ENCODE measurements around the gene BAG2. TPM values are rescaled to one million over a fixed set of nuclear protein-coding genes. Genes with fewer than 3 reads are reported as not detected.

Gene BAG2
- total RNA-seq, 2 experiments from 2014 or later: 9.6 to 10.3 TPM

DNA sequence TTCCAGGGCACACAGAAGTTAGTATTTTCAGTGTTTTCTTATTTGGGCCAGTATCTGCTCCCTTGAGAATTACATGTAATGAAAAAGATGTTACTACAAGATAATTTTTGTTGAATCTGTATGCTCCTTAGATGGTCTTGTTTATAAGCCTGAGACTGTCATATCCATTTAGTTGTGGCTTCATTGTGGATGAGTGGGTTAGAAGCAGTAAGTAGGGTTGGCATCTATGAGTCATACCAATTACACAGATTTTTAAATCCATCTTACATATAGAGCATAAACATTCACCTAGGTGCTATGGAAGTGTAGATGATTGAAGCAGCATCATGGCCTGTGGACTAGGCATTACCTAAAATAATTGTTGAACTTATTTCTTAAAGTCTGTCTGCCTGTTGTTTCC lies 13.5 kb upstream of the BAG2 start:
- no peak overlapping the region for H3K27ac Mint-ChIP-seq
- peaks cover 42% of the 10 kb centered on the region for H3K36me3 Mint-ChIP-seq
- DNase-seq (no peak), ATAC-seq (peak; percentile 47)
- no peak overlapping the region for H3K4me3 Mint-ChIP-seq
- H3K9me3 Mint-ChIP-seq (ENCODE audit: low read depth): no peaks in the 10 kb centered on the region
- CTCF ChIA-PET: no interaction called here
- H3K27me3 Mint-ChIP-seq: no peaks in the 10 kb centered on the region
- peaks cover 8% of the 10 kb centered on the region for H3K4me1 Mint-ChIP-seq

DNA sequence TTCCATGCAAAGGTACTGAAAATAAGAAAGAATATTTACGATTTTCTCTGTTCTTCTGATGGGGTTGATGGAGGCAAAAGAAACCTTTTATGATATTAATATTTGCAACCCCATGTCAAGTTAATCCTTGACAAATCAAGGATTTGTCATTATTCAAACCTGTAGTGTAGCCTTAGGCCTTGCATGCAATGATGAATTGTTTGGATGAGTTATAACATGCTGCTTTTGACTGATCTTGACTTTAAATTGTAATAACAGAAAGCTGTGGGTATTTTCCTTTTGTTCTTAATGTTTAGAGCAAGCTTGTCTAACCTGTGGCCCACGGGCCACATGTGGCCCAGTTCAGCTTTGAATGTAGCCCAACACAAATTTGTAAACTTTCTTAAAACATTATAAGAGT lies 13.0 kb upstream of the BAG2 start:
- Mint-ChIP-seq H3K4me1 (peaks cover 8% of the 10 kb centered on the region), H3K27ac (no peak overlapping the region), H3K9me3 (ENCODE audit: low read depth) (no peaks in the 10 kb centered on the region), H3K4me3 (no peak overlapping the region), H3K36me3 (peaks cover 42% of the 10 kb centered on the region), H3K27me3 (no peaks in the 10 kb centered on the region)
- ATAC-seq (no peak), DNase-seq (no peak)
- CTCF ChIA-PET: no interaction called here

DNA sequence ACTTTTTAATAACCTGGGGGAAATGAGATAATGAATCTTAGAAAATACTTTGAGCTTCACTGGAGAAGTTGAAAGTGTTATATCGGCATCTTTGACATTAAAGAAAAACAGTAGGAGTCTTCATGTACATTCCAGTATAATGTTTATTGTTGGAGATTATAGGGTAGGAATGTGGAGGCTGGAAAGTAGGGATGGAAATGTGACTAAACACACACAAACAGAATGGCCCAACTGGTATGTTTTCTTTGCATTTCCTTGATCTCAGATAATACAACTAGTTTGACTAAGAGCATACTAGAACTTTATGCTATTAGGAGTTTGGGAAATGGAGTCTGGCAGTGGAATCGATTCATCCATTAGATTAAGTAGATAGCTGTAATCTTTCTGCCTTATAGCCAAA lies 10.1 kb upstream of the BAG2 start:
- Mint-ChIP-seq H3K27ac (no peak overlapping the region), H3K27me3 (no peaks in the 10 kb centered on the region), H3K36me3 (peaks cover 57% of the 10 kb centered on the region), H3K9me3 (ENCODE audit: low read depth) (peaks cover 6% of the 10 kb centered on the region), H3K4me3 (no peak overlapping the region), H3K4me1 (peaks cover 8% of the 10 kb centered on the region)
- CTCF ChIA-PET: no interaction called here
- ATAC-seq: no peak
- no peak for DNase-seq

DNA sequence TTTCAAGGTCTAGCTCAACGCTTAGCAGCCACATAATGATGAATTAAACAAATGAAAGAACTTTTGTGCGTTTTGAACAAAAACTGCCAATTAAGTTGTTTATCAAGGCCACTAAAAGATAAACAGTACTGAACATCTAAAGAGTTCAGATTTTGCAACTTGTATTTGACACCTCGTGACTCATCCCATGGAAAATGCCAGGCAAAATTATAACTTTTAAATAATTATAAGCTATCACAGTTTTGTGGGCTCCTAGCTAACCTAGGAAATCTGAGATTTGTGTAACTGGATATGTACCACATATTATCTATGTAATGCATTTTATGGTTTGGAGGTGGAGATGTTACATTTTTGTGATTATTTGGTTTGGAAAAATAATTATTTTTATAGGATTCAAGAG lies 9.6 kb upstream of the BAG2 start:
- H3K4me1 Mint-ChIP-seq: peaks cover 8% of the 10 kb centered on the region
- DNase-seq (no peak), ATAC-seq (no peak)
- H3K9me3 Mint-ChIP-seq (ENCODE audit: low read depth): peaks cover 6% of the 10 kb centered on the region
- H3K4me3 Mint-ChIP-seq: no peak overlapping the region
- no peaks in the 10 kb centered on the region for H3K27me3 Mint-ChIP-seq
- CTCF ChIA-PET: no interaction called here
- no peak overlapping the region for H3K27ac Mint-ChIP-seq
- H3K36me3 Mint-ChIP-seq: peaks cover 62% of the 10 kb centered on the region

DNA sequence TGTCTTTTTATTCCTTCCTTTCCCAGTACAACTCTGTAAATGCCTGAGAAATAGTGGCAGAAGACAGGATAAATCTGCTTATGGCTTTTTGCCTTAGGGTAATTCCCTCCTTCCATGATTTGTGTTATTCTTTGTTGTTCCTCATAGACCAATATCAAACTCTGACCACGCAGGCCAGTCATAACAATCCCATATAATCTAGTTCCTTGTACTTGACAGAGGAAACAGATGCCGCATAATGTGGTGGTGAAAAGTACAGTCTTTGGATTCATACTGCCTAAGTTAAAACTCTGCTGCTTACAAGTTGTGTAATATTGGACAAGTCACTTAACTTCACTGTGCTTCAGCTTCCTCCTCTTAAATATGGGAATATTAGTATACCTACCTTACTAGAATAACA lies 8.2 kb upstream of the BAG2 start:
- no peak for ATAC-seq
- CTCF ChIA-PET: no interaction called here
- Mint-ChIP-seq H3K36me3 (peaks cover 57% of the 10 kb centered on the region), H3K4me3 (no peak overlapping the region), H3K27me3 (no peaks in the 10 kb centered on the region), H3K27ac (no peak overlapping the region), H3K4me1 (no peaks in the 10 kb centered on the region), H3K9me3 (ENCODE audit: low read depth) (peaks cover 6% of the 10 kb centered on the region)
- DNase-seq: no peak

DNA sequence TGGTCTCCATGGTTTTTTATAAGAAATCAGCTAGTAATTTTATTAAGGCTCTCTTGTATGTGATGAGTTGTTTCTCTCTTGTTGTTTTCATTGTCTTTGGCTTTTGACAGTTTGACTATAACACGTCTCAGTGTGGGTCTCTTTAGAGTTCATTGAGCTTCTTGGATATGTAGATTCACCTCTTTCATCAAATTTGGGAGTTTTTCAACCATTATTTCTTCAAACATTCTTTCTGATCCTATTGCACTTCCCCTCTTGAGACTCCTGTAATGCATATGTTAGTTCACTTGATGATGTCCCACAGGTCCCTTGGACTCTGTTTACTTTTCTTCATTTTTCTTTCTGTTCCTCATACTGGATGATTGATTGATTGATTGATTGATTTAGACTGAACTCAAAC lies 7.0 kb upstream of the BAG2 start:
- Mint-ChIP-seq H3K27ac (no peak overlapping the region), H3K4me3 (no peak overlapping the region), H3K36me3 (peaks cover 61% of the 10 kb centered on the region), H3K4me1 (peaks cover 3% of the 10 kb centered on the region), H3K27me3 (no peaks in the 10 kb centered on the region), H3K9me3 (ENCODE audit: low read depth) (peaks cover 6% of the 10 kb centered on the region)
- CTCF ChIA-PET: no interaction called here
- DNase-seq (no peak), ATAC-seq (no peak)

DNA sequence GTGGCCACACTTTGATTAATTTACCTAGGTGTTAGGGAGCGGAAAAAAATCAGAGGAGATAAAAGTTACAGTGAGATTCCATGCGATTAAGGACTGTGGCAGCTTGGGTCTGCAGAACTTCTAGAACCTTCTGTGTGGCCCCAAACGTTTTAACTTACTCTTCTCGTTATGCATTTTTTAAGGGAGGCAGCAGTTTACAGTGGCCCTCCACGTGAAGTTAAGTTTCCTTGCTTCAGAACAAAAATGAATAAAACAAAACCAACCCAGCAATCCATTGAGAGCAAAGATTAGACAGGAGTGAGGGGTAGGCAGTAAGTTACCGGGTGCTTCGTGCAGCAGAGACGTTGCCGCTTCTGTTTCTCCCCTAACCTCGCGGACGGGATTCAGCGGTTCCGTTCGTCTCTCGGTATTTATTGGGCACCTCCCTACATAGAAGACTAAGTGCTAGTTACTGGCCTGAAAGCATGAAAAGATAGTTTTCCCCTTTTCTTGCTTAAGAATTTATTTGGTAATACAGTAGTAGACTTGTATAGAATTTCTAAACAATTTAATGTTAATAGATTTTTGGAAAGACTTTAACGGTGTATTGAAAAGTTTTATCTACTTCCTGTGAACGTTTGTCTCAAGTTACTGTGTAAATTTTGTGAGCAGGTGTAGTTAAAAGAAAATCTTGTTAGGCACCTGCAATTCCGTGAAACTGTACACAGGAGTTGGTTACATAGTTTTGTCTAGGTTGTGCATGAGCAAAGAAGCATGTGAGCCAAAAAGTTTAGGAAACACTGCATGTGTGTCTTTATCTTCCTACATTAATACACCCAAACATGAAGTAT lies 1.1 kb downstream of the BAG2 start:
- ATAC-seq: no peak
- H3K27ac Mint-ChIP-seq: peak overlapping the region; percentile 94
- CTCF ChIA-PET: interaction anchor here (0.8 to 1.2 kb wide), 3 partner anchors 10 to 282 kb away, joined by 3 read pairs; partner anchors contain the start of gene RAB23
- H3K4me1 Mint-ChIP-seq: peaks cover 52% of the 10 kb centered on the region
- H3K36me3 Mint-ChIP-seq: peaks cover 19% of the 10 kb centered on the region
- no peaks in the 10 kb centered on the region for H3K9me3 Mint-ChIP-seq (ENCODE audit: low read depth)
- peak overlapping the region; percentile 86 for H3K4me3 Mint-ChIP-seq
- peak; percentile 66 for DNase-seq
- no peaks in the 10 kb centered on the region for H3K27me3 Mint-ChIP-seq

DNA sequence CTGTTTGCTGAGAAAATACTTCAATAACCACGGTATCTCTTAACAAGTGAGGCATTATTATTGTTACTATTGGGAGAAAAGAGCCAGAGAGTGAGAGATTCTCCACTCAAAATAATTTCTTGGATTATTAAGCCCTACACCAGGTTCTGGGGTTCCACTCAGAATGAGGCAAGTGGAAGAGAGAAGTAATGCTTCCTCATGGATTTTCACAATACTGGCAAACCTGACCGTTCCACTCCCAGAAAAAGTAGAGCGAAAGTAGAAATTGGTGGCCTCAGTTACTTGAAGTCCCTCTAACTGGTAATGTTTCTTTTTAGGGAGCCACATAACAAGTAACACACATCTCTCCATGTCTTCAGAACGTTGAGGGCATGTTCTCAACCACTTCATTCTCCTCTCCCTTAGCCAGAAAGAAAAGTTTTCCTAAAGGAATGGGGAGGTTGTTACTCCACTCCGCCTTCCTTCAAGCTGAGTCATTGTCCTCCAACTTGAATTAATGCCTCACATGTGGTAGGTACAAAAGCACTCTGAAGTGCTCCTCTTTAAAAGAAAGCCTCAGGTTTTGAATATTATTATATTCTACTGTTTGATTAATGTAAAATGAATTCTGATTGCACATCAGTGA lies 1.9 kb downstream of the BAG2 start:
- Mint-ChIP-seq H3K9me3 (ENCODE audit: low read depth) (no peaks in the 10 kb centered on the region), H3K27me3 (no peaks in the 10 kb centered on the region), H3K27ac (peak overlapping the region; percentile 94), H3K36me3 (peaks cover 20% of the 10 kb centered on the region), H3K4me3 (peak overlapping the region; percentile 86), H3K4me1 (peaks cover 56% of the 10 kb centered on the region)
- CTCF ChIA-PET: interaction anchor here (1.2 kb wide), 1 partner anchor 48 kb away, joined by 3 read pairs; the partner anchor contains the start of gene RAB23
- no peak for DNase-seq
- ATAC-seq: no peak

DNA sequence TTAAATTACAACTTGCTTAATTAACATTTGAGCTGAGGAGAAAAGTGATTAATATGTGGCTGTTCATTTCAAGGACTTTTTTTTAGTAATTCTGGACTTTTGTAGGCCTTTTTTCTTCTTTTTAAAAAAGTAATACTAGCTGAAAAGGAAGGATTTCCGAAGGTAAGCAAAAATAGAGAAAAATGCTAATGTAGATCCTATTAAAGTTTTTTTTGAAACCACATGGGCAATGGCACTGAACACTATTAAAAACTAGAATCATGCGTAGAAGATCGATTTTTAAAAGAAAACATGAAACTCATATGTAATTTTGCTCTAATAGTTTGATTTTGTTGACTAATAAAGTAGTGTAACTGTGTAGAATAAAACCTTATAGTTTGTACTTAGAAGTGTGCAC lies 2.4 kb downstream of the BAG2 start:
- no peak for DNase-seq
- Mint-ChIP-seq H3K27me3 (no peaks in the 10 kb centered on the region), H3K4me3 (peak overlapping the region; percentile 86), H3K27ac (no peak overlapping the region), H3K4me1 (peaks cover 57% of the 10 kb centered on the region), H3K36me3 (peaks cover 20% of the 10 kb centered on the region), H3K9me3 (ENCODE audit: low read depth) (no peaks in the 10 kb centered on the region)
- CTCF ChIA-PET: interaction anchor here (1.2 kb wide), 1 partner anchor 48 kb away, joined by 3 read pairs; the partner anchor contains the start of gene RAB23
- no peak for ATAC-seq

DNA sequence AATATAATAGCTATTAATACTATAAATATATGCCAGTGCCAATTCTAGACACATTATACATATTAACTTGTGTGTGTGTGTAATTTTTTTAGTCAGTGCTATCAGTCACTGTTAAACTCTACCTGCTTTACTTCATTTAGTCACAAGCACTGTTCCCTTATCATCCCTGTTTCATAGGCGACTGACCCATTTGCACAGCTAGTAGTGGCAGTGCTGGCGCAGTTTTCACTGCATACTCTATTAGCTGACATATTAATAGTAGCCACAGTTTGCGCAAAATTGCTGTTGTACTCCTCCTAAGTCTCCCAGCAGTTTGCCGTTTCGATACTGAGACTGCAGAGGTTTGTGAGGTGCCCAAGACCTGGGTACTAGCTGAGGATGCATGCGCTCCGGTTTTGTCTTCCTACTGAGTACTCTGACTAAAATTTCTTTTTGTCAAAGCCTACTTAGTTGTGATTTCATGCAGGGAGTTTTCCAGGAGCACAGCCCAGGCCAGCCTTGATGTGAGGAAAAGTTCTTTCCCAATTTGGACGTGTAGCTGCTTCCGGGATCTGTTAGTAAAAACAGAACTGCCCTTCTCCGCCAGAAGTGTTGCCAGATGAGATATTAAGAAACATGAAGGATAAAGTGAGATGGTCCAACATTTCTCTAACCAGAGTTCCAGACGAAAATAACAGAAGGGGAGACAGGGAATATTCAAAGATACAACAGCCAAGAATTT lies 5.6 kb downstream of the BAG2 start:
- DNase-seq: no peak
- Mint-ChIP-seq H3K27me3 (no peaks in the 10 kb centered on the region), H3K27ac (no peak overlapping the region), H3K4me3 (no peak overlapping the region), H3K36me3 (peaks cover 29% of the 10 kb centered on the region), H3K9me3 (ENCODE audit: low read depth) (no peaks in the 10 kb centered on the region), H3K4me1 (peaks cover 40% of the 10 kb centered on the region)
- CTCF ChIA-PET: interaction anchor here (0.8 to 1.1 kb wide), 2 partner anchors 44 to 85 kb away, joined by 3 read pairs; partner anchors contain the start of gene RAB23
- ATAC-seq: no peak

DNA sequence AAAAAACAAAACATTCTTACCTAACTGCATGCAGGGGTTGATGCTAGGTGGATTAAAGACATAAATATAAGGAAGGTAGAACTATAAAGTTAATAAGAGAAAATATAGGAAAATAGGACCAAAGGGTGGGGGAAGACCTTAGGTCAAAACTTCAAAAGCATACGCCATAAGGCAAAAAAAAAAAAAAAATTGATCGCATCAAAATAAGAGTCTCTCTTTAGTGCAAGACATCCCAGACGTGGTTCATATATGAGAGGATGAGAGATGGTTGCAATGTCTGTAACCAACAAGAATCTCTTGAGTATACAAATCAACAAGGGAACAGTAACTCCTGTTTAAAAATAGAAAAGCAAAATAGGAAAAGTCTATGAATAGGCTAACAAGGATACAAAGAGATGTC lies 8.5 kb downstream of the BAG2 start:
- no peaks in the 10 kb centered on the region for H3K9me3 Mint-ChIP-seq (ENCODE audit: low read depth)
- H3K36me3 Mint-ChIP-seq: peaks cover 36% of the 10 kb centered on the region
- CTCF ChIA-PET: no interaction called here
- no peak overlapping the region for H3K4me3 Mint-ChIP-seq
- DNase-seq (no peak), ATAC-seq (no peak)
- H3K27ac Mint-ChIP-seq: no peak overlapping the region
- peaks cover 21% of the 10 kb centered on the region for H3K4me1 Mint-ChIP-seq
- no peaks in the 10 kb centered on the region for H3K27me3 Mint-ChIP-seq

DNA sequence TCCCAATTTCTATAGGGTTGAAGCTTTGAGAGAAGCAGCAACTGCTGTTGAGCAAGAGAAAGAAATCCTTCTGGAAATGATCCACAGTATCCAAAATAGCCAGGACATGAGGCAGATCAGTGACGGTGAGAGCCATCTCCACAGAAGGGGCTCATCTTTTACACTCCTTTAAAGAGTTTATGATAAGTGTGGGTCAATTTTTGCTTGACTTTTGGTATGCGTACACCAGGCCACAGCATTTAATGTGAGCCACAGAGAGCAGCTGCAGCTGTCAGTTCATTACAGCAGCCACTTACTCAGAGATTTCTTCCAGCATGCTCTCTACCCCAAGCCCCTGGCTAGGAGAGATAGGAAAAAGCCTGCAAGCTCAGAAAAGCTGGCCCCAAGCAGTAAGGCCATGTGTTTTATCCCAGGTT lies 9.9 kb downstream of the BAG2 start:
- no peak overlapping the region for H3K4me3 Mint-ChIP-seq
- H3K4me1 Mint-ChIP-seq: peaks cover 10% of the 10 kb centered on the region
- CTCF ChIA-PET: interaction anchor here (1.1 kb wide), 1 partner anchor 10 kb away, joined by 3 read pairs; the partner anchor contains the start of gene BAG2
- ATAC-seq (no peak), DNase-seq (no peak)
- H3K9me3 Mint-ChIP-seq (ENCODE audit: low read depth): no peaks in the 10 kb centered on the region
- H3K27ac Mint-ChIP-seq: no peak overlapping the region
- peaks cover 42% of the 10 kb centered on the region for H3K36me3 Mint-ChIP-seq
- no peaks in the 10 kb centered on the region for H3K27me3 Mint-ChIP-seq

DNA sequence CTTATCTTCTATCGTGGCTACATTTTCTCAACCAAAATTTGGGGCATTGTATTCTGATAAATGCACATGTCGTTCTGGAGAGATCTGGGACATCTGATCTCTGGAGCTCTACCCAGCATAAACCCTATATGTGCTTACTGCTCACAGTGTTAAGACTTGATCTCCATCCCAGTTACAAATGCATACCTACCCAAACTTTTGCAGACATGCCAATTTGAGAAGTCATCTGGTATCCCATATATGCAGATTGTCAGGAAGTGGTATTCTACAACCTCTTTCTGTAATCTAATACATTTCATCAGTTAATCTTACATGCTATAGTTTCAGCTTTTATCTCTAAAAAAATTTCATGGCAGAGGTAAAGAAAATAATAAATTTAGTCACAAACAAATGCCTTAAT lies 11.2 kb downstream of the BAG2 start:
- peaks cover 43% of the 10 kb centered on the region for H3K36me3 Mint-ChIP-seq

More for the DNA sequence above, 11.2 kb downstream of the BAG2 start:
- CTCF ChIA-PET: interaction anchor here (0.9 to 1.1 kb wide), 2 partner anchors 10 to 12 kb away, joined by 3 read pairs; partner anchors contain the start of gene BAG2
- Mint-ChIP-seq H3K4me3 (no peak overlapping the region), H3K27me3 (no peaks in the 10 kb centered on the region), H3K27ac (no peak overlapping the region), H3K4me1 (peaks cover 4% of the 10 kb centered on the region), H3K9me3 (ENCODE audit: low read depth) (no peaks in the 10 kb centered on the region)
- DNase-seq: no peak
- no peak for ATAC-seq
